Activated gamma-delta T cell (primary cell): ENCODE measurements around the gene C4BPA.

ENCODE experiments used
- DNase-seq: peaks from one replicate; lab custom pipeline; 2025; lab: John Stamatoyannopoulos, UW

The C4BPA gene

DNA sequence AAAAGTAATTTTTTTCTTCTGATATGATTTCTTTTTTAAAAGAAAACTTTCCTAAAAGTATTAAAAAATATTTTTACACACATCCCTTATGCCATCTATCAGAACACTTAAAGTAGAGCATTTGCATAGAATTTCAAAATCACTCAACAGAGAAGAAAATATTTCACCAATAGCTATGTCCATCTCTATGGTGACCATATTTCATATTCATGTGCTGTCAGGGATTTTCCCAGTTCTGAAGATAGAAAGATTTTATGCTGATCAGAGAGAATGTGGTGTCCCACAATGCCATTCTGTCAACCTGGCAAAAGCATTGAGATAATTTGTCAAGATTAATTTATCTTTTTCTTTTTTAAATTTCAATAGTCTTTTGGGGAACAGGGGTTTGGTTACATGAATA lies 87.0 kb downstream of the C4BPA start:
- no peak for DNase-seq

DNA sequence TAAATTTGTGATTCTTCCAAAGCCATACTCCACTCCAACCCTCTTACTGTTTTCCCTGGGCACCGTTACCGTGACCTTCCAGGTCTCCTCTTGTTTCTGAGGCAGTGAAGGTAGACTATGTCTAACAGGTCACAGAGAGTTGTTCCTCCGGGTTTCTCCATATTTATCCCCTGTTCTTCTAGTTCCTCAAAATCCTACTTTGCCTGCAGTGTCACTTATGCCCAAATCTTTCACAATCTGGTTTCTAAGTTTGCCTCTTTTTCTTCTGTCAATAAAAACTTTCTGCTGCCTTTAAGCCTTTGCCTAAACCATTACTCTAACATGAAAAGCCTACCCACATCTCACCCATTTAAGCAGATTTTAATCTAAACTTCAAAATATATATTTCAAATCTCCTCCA lies 87.7 kb downstream of the C4BPA start:
- no peak for DNase-seq

DNA sequence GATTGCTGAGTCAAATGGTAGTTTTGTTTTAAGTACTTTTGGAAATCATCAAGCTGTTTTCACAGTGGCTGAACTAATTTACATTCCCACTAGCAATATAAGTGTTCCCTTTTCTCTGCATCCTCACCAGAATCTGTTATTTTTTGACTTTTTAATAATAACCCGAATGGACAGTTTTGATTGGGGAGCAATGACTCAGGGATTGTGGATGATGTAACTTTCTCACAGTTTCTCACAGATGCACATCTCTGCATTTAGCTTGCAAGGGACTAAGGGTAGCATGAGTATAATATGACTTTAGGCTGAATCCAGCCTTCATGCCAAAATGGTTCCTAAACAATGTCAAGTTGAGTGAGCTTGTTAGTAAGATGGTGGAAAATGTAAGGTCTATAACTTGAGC lies 90.2 kb downstream of the C4BPA start:
- no peak for DNase-seq
